PC-3 (cell line): ENCODE results near the gene TPCN2.

ENCODE experiments used
- CTCF ChIP-seq: fragments of 300-600 bp; sonication (generic); conservative IDR thresholded peaks from 2 replicates; pipeline ENCODE4 v1.5.1; 2017; ENCODE audit warnings: antibody characterized with exemption, low read depth, mild to moderate bottlenecking, low read length
- EZH2 ChIP-seq: fragments of 300-600 bp; sonication (generic); IDR thresholded peaks from one replicate; pipeline ENCODE4 v1.6.1; 2017; ENCODE audit warnings: antibody characterized with exemption, mild to moderate bottlenecking, low read length; ENCODE audit not compliant: unreplicated experiment
- EZH2phosphoT487 ChIP-seq: fragments of 300-600 bp; sonication (generic); IDR thresholded peaks from 2 replicates; pipeline ENCODE4 v1.6.1; 2018; ENCODE audit warnings: mild to moderate bottlenecking, antibody characterized with exemption, low read length, borderline replicate concordance

DNA sequence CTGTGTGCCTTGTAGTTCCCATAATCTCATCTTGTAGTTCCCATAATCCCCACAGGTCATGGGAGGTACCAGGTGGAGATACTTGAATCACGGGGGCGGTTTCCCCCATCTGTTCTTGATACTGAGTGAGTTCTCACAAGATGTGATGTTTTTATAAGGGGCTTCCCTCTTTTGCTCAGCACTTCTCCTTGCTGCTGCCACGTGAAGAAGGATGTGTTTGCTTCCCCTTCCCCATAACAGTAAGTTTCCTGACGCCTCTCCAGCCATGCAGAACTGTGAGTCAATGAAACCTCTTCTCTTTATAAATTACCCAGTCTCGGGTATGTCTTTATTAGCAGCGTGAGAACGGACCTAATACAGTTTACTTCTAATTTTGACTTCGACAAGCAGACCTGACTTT lies 93.0 kb downstream of the TPCN2 start:
- TF ChIP-seq CTCF (no peak), EZH2 (no peak), EZH2phosphoT487 (no peak)
